PFSK-1 (cell line): ENCODE results near the gene IFRD1.

Experiments used
- POLR2AphosphoS5 ChIP-seq: IDR thresholded peaks from 2 replicates; pipeline ENCODE4 v1.6.1; 2012; ENCODE audit warnings: low read depth, mild to moderate bottlenecking, control low read depth, low read length, moderate library complexity
- REST ChIP-seq, 2 experiments: IDR thresholded peaks; 2 replicates each; pipeline versions ENCODE4 v1.6.1 to v1.8.0; 2011 to 2012; ENCODE audit warnings: low read depth in 2 of 2, low read length in 2 of 2, control low read depth in 1 of 2, inconsistent platforms in 1 of 2, mild to moderate bottlenecking in 1 of 2, moderate library complexity in 1 of 2; ENCODE audit not compliant: insufficient read depth in 1 of 2
- TAF1 ChIP-seq: IDR thresholded peaks from 2 replicates; pipeline ENCODE4 v1.6.1; 2012; ENCODE audit warnings: low read length, control low read depth, borderline replicate concordance; ENCODE audit not compliant: insufficient read depth

- TF ChIP-seq REST (IDR thresholded peaks at IDR 0.05; ENCODE audit: insufficient read depth in 1 of 2, low read depth in 2 of 2, low read length in 2 of 2) (no peak), POLR2AphosphoS5 (no peak), TAF1 (no peak)
Measured at GRCh38 chr7:112407261-112407660, 43.0 kb upstream of the IFRD1 start.
